Gastroesophageal sphincter (tissue), 4 donors: Measurements from ENCODE around the gene OTOA. TPM values are rescaled to one million over a fixed set of nuclear protein-coding genes. Genes with fewer than 3 reads are reported as not detected.
"Not testable (repeated sequence)": the region's sequence is repeated elsewhere in the genome, so short reads cannot be mapped to it uniquely, and the experiment has no call there.

Experiments
- ATAC-seq: fragments of 150-250 bp; one replicate; pipeline ENCODE4 v1.9.1; 2016; ENCODE audit warnings: mild to moderate bottlenecking, moderate library complexity
- H3K27ac ChIP-seq, 4 donors: fragments of 200-600 bp; sonication (generic) in 3 of 4; 1 replicate in 3 of 4; 2 replicates in 1 of 4; pipeline ENCODE4 v1.5.1; 2016 to 2019
- H3K27me3 ChIP-seq: fragments of 200-600 bp; sonication (generic); one replicate; pipeline ENCODE4 v1.5.1; 2019
- H3K36me3 ChIP-seq, 2 donors: fragments of 200-600 bp; sonication (generic); one replicate each; pipeline ENCODE4 v1.5.1; 2019; ENCODE audit warnings: control low read depth in 1 of 2
- H3K4me1 ChIP-seq, 3 donors: fragments of 200-600 bp; sonication (generic); 1 replicate in 2 of 3; 2 replicates in 1 of 3; pipeline ENCODE4 v1.5.1; 2016 to 2019; ENCODE audit warnings: control low read depth in 2 of 3
- H3K4me3 ChIP-seq, 2 donors: fragments of 200-600 bp; sonication (generic); one replicate each; pipeline ENCODE4 v1.5.1; 2019; ENCODE audit warnings: mild to moderate bottlenecking in 1 of 2, moderate library complexity in 1 of 2
- H3K9me3 ChIP-seq, 3 donors: fragments of 200-600 bp; sonication (generic); one replicate each; pipeline ENCODE4 v1.5.1; 2017 to 2019; ENCODE audit warnings: control low read depth in 2 of 3
- CTCF ChIP-seq, 4 experiments: fragments of 200-600 bp in 2 of 4; fragments of 450-650 bp in 2 of 4; sonication (generic) in 1 of 4; IDR thresholded peaks; one replicate each; pipeline ENCODE4 v1.5.1; 2017 to 2019; ENCODE audit warnings: antibody characterized with exemption in 4 of 4, mild to moderate bottlenecking in 2 of 4, moderate library complexity in 2 of 4
- EP300 ChIP-seq: sonication (generic); formaldehyde crosslinking; IDR thresholded peaks from one replicate; pipeline ENCODE4 v1.6.1; 2017; ENCODE audit warnings: antibody characterized with exemption, mild to moderate bottlenecking
- POLR2A ChIP-seq, 2 donors: fragments of 450-650 bp; IDR thresholded peaks; one replicate each; pipeline ENCODE4 v1.6.1; 2017; ENCODE audit warnings: antibody characterized with exemption in 2 of 2, mild to moderate bottlenecking in 2 of 2, moderate library complexity in 1 of 2
- POLR2AphosphoS5 ChIP-seq: sonication (generic); formaldehyde crosslinking; IDR thresholded peaks from one replicate; pipeline ENCODE4 v1.6.1; 2017; ENCODE audit warnings: antibody characterized with exemption
- WGBS, 2 donors: methylation state at CpG; one replicate each; pipeline ENCODE4 v1.1.5; 2018; ENCODE audit warnings: low coverage in 1 of 2; 5-methylcytosine and 5-hydroxymethylcytosine counted together
- total RNA-seq, 4 donors: library from RNA; depleted of rRNA; stranded (reverse); fragments of >200 nt; gene quantifications; one replicate each; pipeline ENCODE4 v1.1.0, GENCODE V29; 2016

OTOA gene
- total RNA-seq, 4 donors from 2014 or later, result 0.54 TPM; not detected in 3

- no peak overlapping the region for H3K4me3 ChIP-seq
- no peak for TF ChIP-seq POLR2AphosphoS5
- no peak for TF ChIP-seq CTCF (IDR thresholded peaks at IDR 0.05)
- TF ChIP-seq EP300, result no peak
- no peak for TF ChIP-seq POLR2A (IDR thresholded peaks at IDR 0.05)
- WGBS, 2 donors, result 69 to 93% methylated on average over 3 to 5 of the region's 5 CpGs
- ATAC-seq, result no peak
- peaks cover 0 to 70% of the 10 kb centered on the region in 2 donors for H3K36me3 ChIP-seq
- no peaks in the 10 kb centered on the region for H3K27me3 ChIP-seq
- no peaks in the 10 kb centered on the region for H3K9me3 ChIP-seq
- peaks cover 0 to 8% (median 0%) of the 10 kb centered on the region in 3 donors for H3K4me1 ChIP-seq
- H3K27ac ChIP-seq, result no peak overlapping the region
Measured at GRCh38 chr16:21628772-21629171, 35.0 kb upstream of the OTOA start.

GRCh38 chr16:21629616-21630539 lies 33.9 kb upstream of the OTOA start:
- H3K4me1 ChIP-seq, H3K9me3 ChIP-seq, H3K27me3 ChIP-seq, ATAC-seq, H3K4me3 ChIP-seq, H3K27ac ChIP-seq: not testable (repeated sequence)
- peaks cover 0 to 79% of the 10 kb centered on the region in 2 donors for H3K36me3 ChIP-seq
- WGBS, 2 donors, result 95 to 97% methylated on average over 4 to 6 of the region's 37 CpGs

- WGBS, 2 donors, result 94% methylated on average over 3 to 5 of the region's 6 CpGs
- peaks cover 0 to 76% of the 10 kb centered on the region in 2 donors for H3K36me3 ChIP-seq
- ATAC-seq, H3K4me1 ChIP-seq, H3K27ac ChIP-seq, H3K27me3 ChIP-seq, H3K4me3 ChIP-seq, H3K9me3 ChIP-seq: not testable (repeated sequence)
Measured at GRCh38 chr16:21630866-21631265, 32.9 kb upstream of the OTOA start.

- 80 to 83% methylated on average over 8 of the region's 8 CpGs for WGBS, 2 donors
- not testable (repeated sequence) for H3K4me3 ChIP-seq, H3K27me3 ChIP-seq, H3K4me1 ChIP-seq, H3K9me3 ChIP-seq, H3K27ac ChIP-seq, ATAC-seq
- H3K36me3 ChIP-seq, result peaks cover 0 to 76% of the 10 kb centered on the region in 2 donors
Measured at GRCh38 chr16:21631376-21631775, 32.4 kb upstream of the OTOA start.

- H3K27ac ChIP-seq, H3K4me3 ChIP-seq, ATAC-seq, H3K27me3 ChIP-seq, H3K4me1 ChIP-seq, H3K9me3 ChIP-seq: not testable (repeated sequence)
- peaks cover 0 to 72% of the 10 kb centered on the region in 2 donors for H3K36me3 ChIP-seq
- 87 to 91% methylated on average over 5 of the region's 5 CpGs for WGBS, 2 donors
Measured at GRCh38 chr16:21631951-21632575, 31.7 kb upstream of the OTOA start.

- Histone ChIP-seq H3K27me3 (no peaks in the 10 kb centered on the region), H3K27ac (no peak overlapping the region), H3K9me3 (no peaks in the 10 kb centered on the region), H3K4me1 (no peaks in the 10 kb centered on the region), H3K36me3 (peaks cover 0 to 60% of the 10 kb centered on the region in 2 donors), H3K4me3 (no peak overlapping the region)
- TF ChIP-seq EP300 (no peak), POLR2A (IDR thresholded peaks at IDR 0.05) (no peak), POLR2AphosphoS5 (no peak), CTCF (IDR thresholded peaks at IDR 0.05) (no peak)
- ATAC-seq, result no peak
- whole genome bisulfite sequencing, 2 donors, result 57% methylated on average over 1 of the region's 5 CpGs; no CpG with 5 or more reads in 1 of the 2 donors
Measured at GRCh38 chr16:21634216-21634615, 29.6 kb upstream of the OTOA start.

GRCh38 chr16:21635694-21636093 lies 28.1 kb upstream of the OTOA start:
- not testable (repeated sequence) for H3K9me3 ChIP-seq, H3K27me3 ChIP-seq, H3K4me1 ChIP-seq, H3K27ac ChIP-seq, ATAC-seq, H3K4me3 ChIP-seq
- 71 to 98% methylated on average over 3 to 5 of the region's 9 CpGs for WGBS, 2 donors
- H3K36me3 ChIP-seq, result peaks cover 0 to 45% of the 10 kb centered on the region in 2 donors
